RWPE1 (cell line): Measurements from ENCODE around the gene PLA2G2A.

ENCODE experiments used
- CTCF ChIA-PET: fragments of 350-600 bp; sonication (Branson Sonifier 250); formaldehyde crosslinking; extraction: SDS; loops from one replicate; lab custom pipeline; 2021; lab: Yijun Ruan, JAX
- POLR2A ChIA-PET: fragments of 400-600 bp; formaldehyde crosslinking; extraction: SDS; loops from one replicate; lab custom pipeline; 2020; ENCODE audit warnings: antibody characterized with exemption; ENCODE audit not compliant: low non-redundant PET; lab: Yijun Ruan, JAX
- DNase-seq: peaks from one replicate; pipeline ENCODE4 v3.0.0; 2012; ENCODE audit warnings: low spot score
- H3K27ac ChIP-seq: fragments of 450-650 bp; 2 replicates; pipeline ENCODE4 v1.5.1; 2017
- TF ChIP-seq, protein P1 (sequence below): fragments of 450-650 bp; conservative IDR thresholded peaks from 2 replicates; pipeline ENCODE4 v1.5.1; 2017; ENCODE audit warnings: low read depth, mild to moderate bottlenecking

The PLA2G2A gene

GRCh38 chr1:19981507-19982312 lies 2.3 kb upstream of the PLA2G2A start:
- ChIA-PET CTCF (no interaction called here), POLR2A (no interaction called here)
- no peak for DNase-seq
- H3K27ac ChIP-seq: no peak overlapping the region
- TF ChIP-seq, protein P1, sequence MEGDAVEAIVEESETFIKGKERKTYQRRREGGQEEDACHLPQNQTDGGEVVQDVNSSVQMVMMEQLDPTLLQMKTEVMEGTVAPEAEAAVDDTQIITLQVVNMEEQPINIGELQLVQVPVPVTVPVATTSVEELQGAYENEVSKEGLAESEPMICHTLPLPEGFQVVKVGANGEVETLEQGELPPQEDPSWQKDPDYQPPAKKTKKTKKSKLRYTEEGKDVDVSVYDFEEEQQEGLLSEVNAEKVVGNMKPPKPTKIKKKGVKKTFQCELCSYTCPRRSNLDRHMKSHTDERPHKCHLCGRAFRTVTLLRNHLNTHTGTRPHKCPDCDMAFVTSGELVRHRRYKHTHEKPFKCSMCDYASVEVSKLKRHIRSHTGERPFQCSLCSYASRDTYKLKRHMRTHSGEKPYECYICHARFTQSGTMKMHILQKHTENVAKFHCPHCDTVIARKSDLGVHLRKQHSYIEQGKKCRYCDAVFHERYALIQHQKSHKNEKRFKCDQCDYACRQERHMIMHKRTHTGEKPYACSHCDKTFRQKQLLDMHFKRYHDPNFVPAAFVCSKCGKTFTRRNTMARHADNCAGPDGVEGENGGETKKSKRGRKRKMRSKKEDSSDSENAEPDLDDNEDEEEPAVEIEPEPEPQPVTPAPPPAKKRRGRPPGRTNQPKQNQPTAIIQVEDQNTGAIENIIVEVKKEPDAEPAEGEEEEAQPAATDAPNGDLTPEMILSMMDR: no peak

DNA sequence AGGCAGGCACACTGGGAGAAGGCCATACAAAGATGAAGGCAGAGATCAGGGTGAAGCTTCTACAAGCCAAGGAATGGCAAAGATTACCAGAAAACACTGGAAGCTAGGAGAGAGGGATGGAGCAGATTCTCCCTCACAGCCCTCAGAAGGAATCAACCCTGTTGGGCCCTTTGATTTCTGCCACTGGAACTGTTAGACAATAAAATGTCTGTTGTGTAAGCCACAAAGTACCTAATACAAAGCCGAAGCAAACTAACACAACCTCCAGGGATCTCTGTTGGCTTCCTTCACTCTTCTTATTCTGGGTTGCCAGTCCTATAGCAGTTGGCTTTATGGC lies 1.7 kb upstream of the PLA2G2A start:
- no peak overlapping the region for H3K27ac ChIP-seq
- POLR2A ChIA-PET: no interaction called here
- no peak for DNase-seq
- TF ChIP-seq, protein P1: no peak
- CTCF ChIA-PET: no interaction called here

DNA sequence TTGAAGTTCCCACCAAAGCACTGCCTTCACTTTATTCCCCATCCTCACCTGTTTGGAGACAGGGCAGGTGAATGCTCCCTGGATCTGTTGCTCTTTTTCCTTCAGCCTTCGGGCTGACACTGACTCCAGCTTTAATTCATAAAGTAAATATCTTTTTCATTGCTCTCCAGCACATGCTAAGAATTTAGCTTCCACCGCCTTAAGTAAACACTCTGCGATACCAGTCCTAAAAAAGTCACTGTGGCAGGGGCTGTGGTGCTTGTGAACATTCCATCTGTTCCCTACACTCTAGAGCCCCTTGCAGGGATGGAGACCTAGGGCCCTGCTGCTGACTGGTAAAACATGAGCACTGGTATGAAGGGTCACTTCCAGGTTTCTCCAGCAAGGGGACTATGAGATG lies 896 bp upstream of the PLA2G2A start:
- H3K27ac ChIP-seq: no peak overlapping the region
- ChIA-PET POLR2A (no interaction called here), CTCF (interaction anchor here (0.6 to 0.8 kb wide), 2 partner anchors 60 to 504 kb away, joined by 3 read pairs; no protein-coding TSS in a partner anchor)
- no peak for DNase-seq
- TF ChIP-seq, protein P1: no peak

DNA sequence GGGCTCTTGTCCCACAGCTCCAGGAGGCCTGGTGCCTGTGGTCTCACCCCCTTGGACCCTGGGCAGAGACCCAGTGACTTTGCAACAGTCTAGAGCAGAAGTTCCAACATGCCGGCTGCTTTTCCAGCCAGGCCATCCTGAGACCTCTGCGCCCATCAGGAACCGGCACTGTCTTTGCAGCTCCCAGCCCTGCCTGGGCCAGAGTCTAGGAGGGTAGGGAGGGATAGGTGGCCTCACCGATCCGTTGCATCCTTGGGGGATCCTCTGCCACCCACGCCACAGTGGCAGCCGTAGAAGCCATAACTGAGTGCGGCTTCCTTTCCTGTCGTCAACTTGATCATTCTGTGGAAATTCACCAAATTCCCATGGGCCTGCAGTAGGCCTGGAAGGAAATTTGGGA lies 1.3 kb downstream of the PLA2G2A start:
- TF ChIP-seq, protein P1: no peak
- CTCF ChIA-PET: no interaction called here
- POLR2A ChIA-PET: no interaction called here

GRCh38 chr1:19976317-19977003 lies 3.0 kb downstream of the PLA2G2A start:
- DNase-seq: no peak
- TF ChIP-seq, protein P1: no peak
- H3K27ac ChIP-seq: no peak overlapping the region
- CTCF ChIA-PET: no interaction called here
- POLR2A ChIA-PET: no interaction called here

More for the DNA sequence above, 1.3 kb downstream of the PLA2G2A start:
- DNase-seq: no peak
- no peak overlapping the region for H3K27ac ChIP-seq

GRCh38 chr1:19975423-19976193 lies 3.8 kb downstream of the PLA2G2A start:
- TF ChIP-seq, protein P1: no peak
- no peak overlapping the region for H3K27ac ChIP-seq
- POLR2A ChIA-PET: no interaction called here
- CTCF ChIA-PET: interaction anchor here (0.6 to 1.7 kb wide), 7 partner anchors 8 to 399 kb away, joined by 3 to 8 read pairs (median 4); no protein-coding TSS in a partner anchor
- no peak for DNase-seq
